Activated T-cell treated with anti-CD3 and anti-CD28 coated beads for 24 hours (primary cell): ENCODE data around the gene INTS13.
"Not testable (repeated sequence)": the region's sequence is repeated elsewhere in the genome, so short reads cannot be mapped to it uniquely, and the experiment has no call there.

Experiments
- DNase-seq: peaks from one replicate; pipeline ENCODE4 v3.0.0-alpha.2; 2020; ENCODE audit warnings: low read depth

INTS13 gene

GRCh38 chr12:26869908-26870459 is 67.8 kb downstream of the INTS13 start:
- no peak for DNase-seq

- no peak for DNase-seq
Measured at GRCh38 chr12:26869104-26869494, 68.7 kb downstream of the INTS13 start.

GRCh38 chr12:26868447-26869103 is 69.2 kb downstream of the INTS13 start:
- no peak for DNase-seq

GRCh38 chr12:26867080-26867479 is 70.7 kb downstream of the INTS13 start:
- no peak for DNase-seq

GRCh38 chr12:26863515-26863914 is 74.3 kb downstream of the INTS13 start:
- no peak for DNase-seq

- not testable (repeated sequence) for DNase-seq
Measured at GRCh38 chr12:26862787-26863186, 75.0 kb downstream of the INTS13 start.

- no peak for DNase-seq
Measured at GRCh38 chr12:26861690-26862089, 76.1 kb downstream of the INTS13 start.

GRCh38 chr12:26857465-26858176 is 80.2 kb downstream of the INTS13 start:
- DNase-seq = no peak

GRCh38 chr12:26855337-26855736 is 82.4 kb downstream of the INTS13 start:
- DNase-seq = no peak
